HFFc6 (cell line): ENCODE results near the gene IGSF9B. TPM values are rescaled to one million over a fixed set of nuclear protein-coding genes. Genes with fewer than 3 reads are reported as not detected.

Source experiments
- DNase-seq: peaks from one replicate; pipeline ENCODE4 v3.0.0-alpha.2; 2018
- H3K27ac Mint-ChIP-seq: 2 replicates; pipeline ENCODE4 v1.8.0; 2020; ENCODE audit warnings: mild to moderate bottlenecking, mixed read lengths
- H3K27me3 Mint-ChIP-seq: 2 replicates; pipeline ENCODE4 v1.8.0; 2021; ENCODE audit warnings: mild to moderate bottlenecking, moderate library complexity, mixed read lengths; ENCODE audit not compliant: insufficient read depth
- H3K36me3 Mint-ChIP-seq: 2 replicates; pipeline ENCODE4 v1.8.0; 2021; ENCODE audit warnings: low read depth, mixed read lengths
- H3K4me1 Mint-ChIP-seq: 2 replicates; pipeline ENCODE4 v1.8.0; 2020; ENCODE audit warnings: low read depth, mixed read lengths
- H3K4me3 Mint-ChIP-seq: 2 replicates; pipeline ENCODE4 v1.8.0; 2020; ENCODE audit warnings: mild to moderate bottlenecking, moderate library complexity, mixed read lengths
- H3K9me3 Mint-ChIP-seq: 2 replicates; pipeline ENCODE4 v1.8.0; 2020; ENCODE audit warnings: mild to moderate bottlenecking, mixed read lengths
- total RNA-seq, 6 experiments: library from RNA; stranded (reverse); fragmentation: NEBNext Ultra II Directional; extraction: Animal tissue kit (Norgen Biotek cat#: 25700); gene quantifications; 2 replicates in 1 of 6; 3 replicates in 5 of 6; pipeline ENCODE4 v1.2.3, GENCODE V29; 2021
- TF ChIP-seq, protein P1 (sequence below): fragments of 200-600 bp; sonication (generic); IDR thresholded peaks from 2 replicates; pipeline ENCODE4 v1.5.0; 2021; ENCODE audit warnings: antibody characterized with exemption, mild to moderate bottlenecking

IGSF9B gene
- total RNA-seq, 6 experiments from 2014 or later = not detected

GRCh38 chr11:133943950-133944698 lies 12.6 kb downstream of the IGSF9B start:
- H3K27me3 Mint-ChIP-seq = peaks cover 18% of the 10 kb centered on the region
- peaks cover 16% of the 10 kb centered on the region for H3K9me3 Mint-ChIP-seq
- H3K27ac Mint-ChIP-seq = no peak overlapping the region
- no peak overlapping the region for H3K4me3 Mint-ChIP-seq
- no peaks in the 10 kb centered on the region for H3K4me1 Mint-ChIP-seq
- no peak for DNase-seq
- TF ChIP-seq, protein P1, sequence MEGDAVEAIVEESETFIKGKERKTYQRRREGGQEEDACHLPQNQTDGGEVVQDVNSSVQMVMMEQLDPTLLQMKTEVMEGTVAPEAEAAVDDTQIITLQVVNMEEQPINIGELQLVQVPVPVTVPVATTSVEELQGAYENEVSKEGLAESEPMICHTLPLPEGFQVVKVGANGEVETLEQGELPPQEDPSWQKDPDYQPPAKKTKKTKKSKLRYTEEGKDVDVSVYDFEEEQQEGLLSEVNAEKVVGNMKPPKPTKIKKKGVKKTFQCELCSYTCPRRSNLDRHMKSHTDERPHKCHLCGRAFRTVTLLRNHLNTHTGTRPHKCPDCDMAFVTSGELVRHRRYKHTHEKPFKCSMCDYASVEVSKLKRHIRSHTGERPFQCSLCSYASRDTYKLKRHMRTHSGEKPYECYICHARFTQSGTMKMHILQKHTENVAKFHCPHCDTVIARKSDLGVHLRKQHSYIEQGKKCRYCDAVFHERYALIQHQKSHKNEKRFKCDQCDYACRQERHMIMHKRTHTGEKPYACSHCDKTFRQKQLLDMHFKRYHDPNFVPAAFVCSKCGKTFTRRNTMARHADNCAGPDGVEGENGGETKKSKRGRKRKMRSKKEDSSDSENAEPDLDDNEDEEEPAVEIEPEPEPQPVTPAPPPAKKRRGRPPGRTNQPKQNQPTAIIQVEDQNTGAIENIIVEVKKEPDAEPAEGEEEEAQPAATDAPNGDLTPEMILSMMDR = no peak
- peaks cover 13% of the 10 kb centered on the region for H3K36me3 Mint-ChIP-seq

DNA sequence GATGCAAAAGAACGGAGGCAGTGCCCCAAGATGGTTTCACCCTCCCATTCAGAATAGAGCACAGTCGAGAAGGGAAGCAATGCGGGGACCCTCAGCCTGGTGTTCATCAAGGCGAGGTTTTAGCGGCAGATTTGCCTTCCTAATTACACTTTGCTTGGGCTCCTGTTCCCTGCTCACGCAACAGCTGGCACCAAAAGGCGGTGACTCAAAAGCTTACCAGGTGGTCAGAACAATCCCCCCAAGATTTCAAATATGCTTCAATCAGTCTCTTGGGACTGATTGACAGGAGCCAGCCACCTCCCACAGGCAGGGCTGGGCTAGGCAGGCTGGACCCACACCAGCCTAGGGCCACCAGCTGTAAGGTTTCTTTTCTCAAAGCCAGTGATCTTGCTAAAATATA lies 14.2 kb downstream of the IGSF9B start:
- no peak overlapping the region for H3K27ac Mint-ChIP-seq
- no peak overlapping the region for H3K4me3 Mint-ChIP-seq
- H3K4me1 Mint-ChIP-seq = no peaks in the 10 kb centered on the region
- DNase-seq = no peak
- H3K9me3 Mint-ChIP-seq = peaks cover 16% of the 10 kb centered on the region
- H3K27me3 Mint-ChIP-seq = peaks cover 24% of the 10 kb centered on the region
- TF ChIP-seq, protein P1 = no peak
- peaks cover 13% of the 10 kb centered on the region for H3K36me3 Mint-ChIP-seq

DNA sequence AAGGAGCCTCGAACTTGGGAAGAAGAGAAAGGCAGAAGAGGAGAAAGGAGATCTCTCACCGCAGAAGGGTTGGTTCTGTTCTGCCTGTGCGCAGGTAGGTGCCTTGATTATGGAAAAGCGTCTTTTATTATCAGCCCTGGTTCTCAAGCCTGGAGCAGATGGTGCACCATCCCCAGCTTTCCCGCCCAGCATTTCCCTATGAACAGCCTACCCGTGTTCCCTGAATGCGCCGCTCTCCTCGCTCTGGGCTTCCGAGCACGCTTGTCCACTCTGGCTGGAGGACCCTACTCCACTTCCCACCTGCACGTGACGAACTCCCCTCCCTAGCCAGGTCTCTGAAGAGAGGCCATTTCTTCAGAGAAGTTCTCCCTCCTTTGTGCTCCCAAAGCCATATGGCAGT lies 15.2 kb downstream of the IGSF9B start:
- Mint-ChIP-seq H3K9me3 (peaks cover 16% of the 10 kb centered on the region), H3K27me3 (peaks cover 27% of the 10 kb centered on the region), H3K4me1 (no peaks in the 10 kb centered on the region), H3K4me3 (no peak overlapping the region), H3K36me3 (peaks cover 13% of the 10 kb centered on the region), H3K27ac (no peak overlapping the region)
- no peak for DNase-seq
- TF ChIP-seq, protein P1 = no peak

DNA sequence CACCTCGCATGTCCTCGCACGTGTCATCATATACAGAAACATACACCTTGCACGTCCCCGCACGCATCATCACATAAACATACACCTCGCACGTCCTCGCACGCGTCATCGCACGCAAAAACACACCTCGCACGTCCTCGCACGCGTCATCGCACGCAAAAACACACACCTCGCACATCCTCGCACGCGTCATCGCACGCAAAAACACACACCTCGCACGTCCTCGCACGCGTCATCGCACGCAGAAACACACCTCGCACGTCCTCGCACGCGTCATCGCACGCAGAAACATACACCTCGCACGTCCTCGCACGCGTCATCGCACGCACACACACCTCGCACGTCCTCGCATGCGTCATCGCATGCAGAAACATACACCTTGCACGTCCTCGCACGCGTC lies 16.7 kb downstream of the IGSF9B start:
- Mint-ChIP-seq H3K27ac (no peak overlapping the region), H3K4me3 (no peak overlapping the region), H3K4me1 (no peaks in the 10 kb centered on the region; the same call in 1 of the 2 replicates)

GRCh38 chr11:133939558-133939957 lies 17.2 kb downstream of the IGSF9B start:
- no peak overlapping the region for H3K4me3 Mint-ChIP-seq
- H3K4me1 Mint-ChIP-seq = peaks cover 4% of the 10 kb centered on the region
- no peak overlapping the region for H3K27ac Mint-ChIP-seq
- H3K9me3 Mint-ChIP-seq = peaks cover 16% of the 10 kb centered on the region
- H3K36me3 Mint-ChIP-seq = peaks cover 13% of the 10 kb centered on the region
- TF ChIP-seq, protein P1 = no peak
- DNase-seq = no peak
- peaks cover 29% of the 10 kb centered on the region for H3K27me3 Mint-ChIP-seq

More for the DNA sequence above, 16.7 kb downstream of the IGSF9B start:
- Mint-ChIP-seq H3K36me3 (peaks cover 13% of the 10 kb centered on the region), H3K9me3 (peaks cover 16% of the 10 kb centered on the region), H3K27me3 (peaks cover 31% of the 10 kb centered on the region)
- no peak for DNase-seq
- TF ChIP-seq, protein P1 = no peak
